GM18502 (cell line): ENCODE data around the gene CARHSP1.
"Not testable (repeated sequence)": the region's sequence is repeated elsewhere in the genome, so short reads cannot be mapped to it uniquely, and the experiment has no call there.

ENCODE experiments used
- ATAC-seq: cut with Tn5 transposase; IDR thresholded peaks from one replicate; pipeline ENCODE4 v1.9.1; 2021; ENCODE audit warnings: mild to moderate bottlenecking; ENCODE audit not compliant: unreplicated experiment, poor library complexity

Gene CARHSP1

DNA sequence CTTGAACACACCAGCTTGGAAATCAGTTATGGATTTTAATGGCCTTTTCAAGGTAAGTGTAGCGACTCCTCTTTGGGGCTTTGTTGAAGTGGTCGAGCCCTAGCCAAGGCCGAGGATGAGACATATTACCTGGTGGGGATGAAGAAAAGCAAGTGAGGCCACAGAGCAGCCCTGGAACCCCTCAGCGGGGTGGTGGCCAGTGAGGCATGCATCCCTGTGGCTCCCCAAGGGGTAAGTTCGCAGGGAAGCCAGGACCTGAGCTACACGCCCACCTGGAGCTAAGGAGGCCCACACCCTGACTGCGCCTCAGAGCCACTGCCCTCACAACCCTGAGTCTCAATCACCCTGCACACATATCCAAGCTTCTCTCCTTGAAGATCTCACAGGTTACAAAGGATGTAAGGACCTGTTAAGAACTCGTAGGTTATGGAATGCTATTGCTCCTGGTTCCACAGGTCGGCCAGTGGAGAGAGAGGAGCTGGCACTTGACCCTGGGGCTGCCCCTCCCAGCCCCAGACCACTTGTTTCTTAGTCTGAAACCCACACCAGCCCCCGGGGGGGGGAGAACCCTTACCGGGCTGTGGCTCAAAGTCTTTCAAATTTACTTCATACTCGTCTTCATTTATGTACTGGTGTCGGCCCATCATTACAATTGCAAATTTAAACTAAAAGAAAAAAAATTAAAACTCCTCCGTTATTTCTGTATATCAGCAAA, 25.3 kb upstream of the CARHSP1 start:
- ATAC-seq = no peak

DNA sequence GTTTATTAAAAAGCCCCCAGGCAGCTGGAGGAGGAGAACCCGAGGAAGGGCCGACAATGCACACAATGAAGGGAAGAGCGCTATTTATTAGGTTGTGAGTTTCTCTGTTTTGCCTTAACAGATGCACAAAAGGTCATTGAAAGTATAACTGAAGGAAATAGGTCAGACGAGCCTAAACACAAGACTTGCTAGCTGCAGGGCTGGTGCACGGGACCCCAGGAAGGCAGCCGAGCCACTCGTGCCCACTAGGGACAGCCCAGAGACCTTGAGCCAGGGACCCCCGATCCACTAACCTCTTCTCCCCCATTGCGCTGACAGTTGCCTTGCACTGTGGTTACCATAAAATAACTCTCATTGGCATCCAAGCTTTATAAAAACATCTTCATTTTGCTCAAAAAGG, 24.6 kb upstream of the CARHSP1 start:
- ATAC-seq = no peak

- peak; percentile 28 for ATAC-seq
Measured at GRCh38 chr16:8892101-8892575, 23.3 kb upstream of the CARHSP1 start.

GRCh38 chr16:8890549-8890921, 21.7 kb upstream of the CARHSP1 start:
- ATAC-seq = no peak

- ATAC-seq = no peak
Measured at GRCh38 chr16:8889893-8890548, 21.2 kb upstream of the CARHSP1 start.

GRCh38 chr16:8888951-8889892, 20.4 kb upstream of the CARHSP1 start:
- ATAC-seq = no peak

GRCh38 chr16:8887952-8888560, 19.2 kb upstream of the CARHSP1 start:
- no peak for ATAC-seq

- no peak for ATAC-seq
Measured at GRCh38 chr16:8887431-8887765, 18.6 kb upstream of the CARHSP1 start.

DNA sequence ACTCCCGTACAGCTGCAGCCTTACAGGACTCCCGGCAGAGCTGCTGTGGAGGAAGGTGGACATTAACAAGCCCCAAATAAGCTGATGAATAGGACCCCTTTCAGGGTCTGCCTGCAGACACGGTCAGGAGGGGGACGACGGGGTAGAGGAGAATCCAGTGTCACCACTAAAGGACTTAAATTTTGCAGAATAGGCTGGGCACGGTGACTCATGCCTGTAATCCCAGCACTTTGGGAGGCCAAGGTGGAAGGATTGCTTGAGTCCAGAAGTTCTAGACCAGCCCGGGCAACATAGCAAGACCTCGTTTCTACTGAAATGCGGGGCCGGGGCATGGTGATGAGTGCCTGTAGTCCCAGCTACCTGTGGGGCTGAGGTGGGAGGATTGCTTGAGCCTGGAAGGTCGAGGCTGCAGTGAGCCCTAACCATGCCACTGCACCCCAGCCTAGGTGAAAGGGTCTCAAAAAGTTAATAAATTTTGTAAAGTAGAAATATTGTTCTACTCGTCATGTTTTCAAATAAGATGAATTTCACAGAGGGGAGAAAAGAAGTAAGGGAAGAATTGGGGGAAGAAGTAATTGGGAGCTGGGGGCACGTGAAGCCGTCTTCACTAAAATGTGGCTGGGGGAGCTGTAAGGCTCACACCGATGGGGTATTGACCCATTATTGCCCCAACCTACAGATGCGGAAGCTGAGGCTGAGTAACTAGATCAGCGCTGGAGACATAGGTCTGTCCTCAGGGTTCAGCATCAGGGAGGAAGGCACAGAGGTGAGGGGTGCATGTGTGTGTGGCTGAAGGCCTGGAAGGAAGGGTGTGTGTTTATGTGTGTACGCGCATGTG, 18.0 kb upstream of the CARHSP1 start:
- no peak for ATAC-seq

DNA sequence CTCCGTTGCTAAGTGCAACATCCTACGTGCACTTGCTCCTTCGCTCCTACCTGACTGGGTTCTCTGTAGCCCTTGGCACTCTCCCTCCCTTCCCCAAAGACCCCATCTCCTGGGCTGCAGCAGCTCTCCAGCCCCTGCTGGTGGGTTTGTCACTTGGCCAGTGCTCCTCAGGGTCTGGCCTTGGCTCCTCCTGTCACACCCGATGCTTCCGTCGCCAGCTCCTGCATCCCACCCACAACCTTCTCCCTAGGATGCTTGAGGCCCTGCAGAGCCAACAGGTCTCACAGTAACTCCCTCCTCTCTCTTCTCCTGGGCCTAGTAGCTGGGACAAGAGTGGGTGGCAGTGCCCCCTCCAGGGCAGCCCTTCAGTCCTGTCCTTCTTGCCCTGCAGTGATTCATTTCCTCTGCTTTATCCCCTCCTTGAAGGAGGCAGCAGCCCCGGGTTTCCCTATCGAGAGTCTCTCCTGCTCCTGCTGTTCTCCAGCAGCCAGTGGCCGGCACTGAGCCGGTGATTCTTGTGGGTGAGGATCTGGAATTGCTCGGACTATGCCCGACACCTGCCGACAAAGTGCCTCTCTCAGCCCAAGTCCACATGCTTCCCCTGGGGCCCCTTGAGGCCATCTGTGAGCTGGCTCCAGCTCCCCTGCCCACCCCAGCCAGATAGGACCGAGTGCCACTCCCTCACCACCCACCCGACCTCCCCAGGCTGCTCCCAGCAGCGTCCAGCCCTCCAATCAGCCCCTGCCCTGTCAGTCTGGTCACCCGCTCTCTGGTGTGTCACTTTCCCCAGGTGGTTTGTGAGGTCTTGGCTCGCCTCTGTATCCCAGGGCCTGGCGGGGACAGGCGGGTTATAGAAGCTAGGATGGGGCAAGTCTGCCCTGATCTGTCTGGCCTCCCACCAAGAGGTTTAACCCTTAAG, 17.1 kb upstream of the CARHSP1 start:
- no peak for ATAC-seq

GRCh38 chr16:8882725-8883377, 14.0 kb upstream of the CARHSP1 start:
- no peak for ATAC-seq

DNA sequence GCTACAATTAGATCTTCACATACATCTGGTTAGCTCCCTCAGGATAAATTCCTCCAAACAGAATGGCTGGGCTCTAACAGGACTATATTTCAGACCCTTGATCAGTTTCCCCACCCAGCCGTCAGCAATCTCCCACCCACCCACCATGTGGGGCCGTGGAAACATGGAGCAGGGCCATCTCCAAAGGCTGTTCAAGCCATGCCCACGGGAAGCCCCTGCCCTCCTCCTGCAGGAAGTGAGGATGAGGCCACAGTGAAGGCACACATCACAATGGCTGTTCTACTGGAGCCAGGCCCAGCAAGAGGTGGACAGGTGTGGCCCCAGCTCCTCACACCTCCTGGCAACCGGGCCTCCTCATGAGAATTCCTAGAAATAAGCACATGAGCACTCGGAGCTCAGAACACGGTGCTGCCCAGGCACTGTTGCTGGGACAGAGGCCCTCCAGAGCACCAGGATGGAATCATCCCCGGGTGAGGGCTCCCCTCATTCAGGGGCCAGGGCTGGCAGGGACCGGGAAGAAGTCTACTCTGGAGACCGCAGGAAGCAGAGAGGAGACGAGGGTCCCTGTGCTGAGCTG, 13.3 kb upstream of the CARHSP1 start, which contains the start of gene LITAFD:
LITAFD (plus strand) TSS at position 311 of the 577 bp plus-strand sequence. CDS start 2,005 bp downstream, outside the sequence.
- ATAC-seq = no peak

DNA sequence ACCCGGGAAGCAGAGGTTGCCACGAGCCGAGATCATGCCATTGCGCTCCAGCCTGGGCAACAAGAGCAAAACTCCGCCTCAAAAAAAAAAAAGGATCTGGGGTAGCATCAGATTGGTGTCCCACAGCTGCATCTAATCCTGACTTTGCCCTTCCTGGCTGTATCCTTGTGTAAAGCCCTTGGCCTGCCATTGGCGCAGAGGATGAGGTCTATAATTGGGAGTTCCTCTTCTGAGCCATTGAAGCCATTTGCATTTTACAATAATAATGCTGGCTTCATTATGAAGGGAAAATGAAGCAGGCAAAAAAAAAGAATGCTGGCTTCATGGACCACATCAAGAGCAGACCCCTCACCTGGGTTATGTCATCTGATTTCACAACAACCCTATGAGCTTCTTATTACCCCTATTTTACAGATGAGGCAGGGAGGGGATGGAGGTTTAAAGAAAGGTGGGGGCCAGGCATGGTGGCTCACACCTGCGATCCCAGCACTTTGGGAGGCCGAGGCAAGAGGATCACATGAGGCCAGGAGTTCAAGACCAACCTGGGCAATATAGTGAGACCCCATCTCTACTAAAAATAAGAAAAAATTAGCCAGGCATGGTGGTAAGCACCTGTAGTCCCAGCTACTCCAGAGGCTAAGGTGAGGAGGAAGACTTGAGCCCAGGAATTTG, 12.2 kb upstream of the CARHSP1 start:
- ATAC-seq = no peak

DNA sequence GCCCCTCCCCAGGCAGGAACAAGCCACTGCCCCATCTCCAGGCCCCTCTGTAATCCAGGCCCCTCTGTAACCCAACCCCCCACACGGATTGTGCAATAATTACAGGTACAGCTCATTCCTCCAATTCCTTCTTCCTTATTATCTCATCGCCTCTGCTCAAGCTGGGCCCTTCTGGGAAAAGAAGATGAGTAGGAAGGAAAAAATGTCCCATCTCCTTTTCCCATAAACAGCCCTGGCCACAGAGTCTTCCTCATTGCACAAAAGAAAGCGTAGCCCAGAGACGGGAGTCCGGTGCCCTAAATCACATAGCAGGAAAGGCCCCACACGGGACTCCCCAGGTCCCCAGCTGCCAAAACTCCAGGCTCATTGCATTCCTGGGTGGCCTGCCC, 9.7 kb upstream of the CARHSP1 start:
- ATAC-seq = no peak

GRCh38 chr16:8877894-8878522, 9.2 kb upstream of the CARHSP1 start:
- no peak for ATAC-seq

GRCh38 chr16:8875317-8875716, 6.5 kb upstream of the CARHSP1 start:
- not testable (repeated sequence) for ATAC-seq

GRCh38 chr16:8874388-8874787, 5.6 kb upstream of the CARHSP1 start:
- no peak for ATAC-seq
